LNCaP clone FGC (cell line): ENCODE measurements around the gene NKAP.
A peak's percentile ranks its signal among the peaks of the same experiment; 100 is the strongest.

Source experiments
- DNase-seq: peaks from one replicate; pipeline ENCODE4 v3.0.0-alpha.2; 2011; ENCODE audit warnings: low read depth
- H3K4me3 ChIP-seq: 2 replicates; pipeline ENCODE4 v1.5.1; 2011; ENCODE audit warnings: mild to moderate bottlenecking, low read depth, low read length, control low read depth
- CTCF ChIP-seq: IDR thresholded peaks from 2 replicates; pipeline ENCODE4 v1.5.1; 2012; ENCODE audit warnings: mild to moderate bottlenecking; ENCODE audit not compliant: control insufficient read depth, insufficient read depth; ENCODE audit errors: extremely low read depth

Gene NKAP

GRCh38 chrX:119954374-119954773 lies 10.8 kb upstream of the NKAP start:
- no peak for TF ChIP-seq CTCF
- H3K4me3 ChIP-seq, result no peak overlapping the region
- DNase-seq, result no peak

- H3K4me3 ChIP-seq, result no peak overlapping the region
- DNase-seq, result no peak
- peak; percentile 38; the same call in 1 of the 2 replicates for TF ChIP-seq CTCF
Observed at GRCh38 chrX:119948381-119948780, 4.8 kb upstream of the NKAP start.

- H3K4me3 ChIP-seq, result no peak overlapping the region
- no peak for TF ChIP-seq CTCF
- no peak for DNase-seq
Observed at GRCh38 chrX:119945481-119945880, 1.9 kb upstream of the NKAP start.

GRCh38 chrX:119942831-119943184 lies 743 bp downstream of the NKAP start:
- TF ChIP-seq CTCF, result no peak

GRCh38 chrX:119942173-119942819 lies 1.3 kb downstream of the NKAP start:
- H3K4me3 ChIP-seq, result peak overlapping the region; percentile 83
- DNase-seq, result no peak
- TF ChIP-seq CTCF, result no peak

More at GRCh38 chrX:119942831-119943184, 743 bp downstream of the NKAP start:
- no peak for DNase-seq
- H3K4me3 ChIP-seq, result peak overlapping the region; percentile 83

- DNase-seq, result no peak
- H3K4me3 ChIP-seq, result no peak overlapping the region
- TF ChIP-seq CTCF, result no peak
Observed at GRCh38 chrX:119941336-119941735, 2.2 kb downstream of the NKAP start.
